Stimulated activated CD8-positive, alpha-beta memory T cell treated with anti-CD3 and anti-CD28 coated beads, Interleukin-2, amount 100 ng/mL, for 1 hour (primary cell): Measurements from ENCODE around the gene CADM2.

Experiments used
- DNase-seq, 2 donors: peaks; one replicate each; pipeline ENCODE4 v3.0.0-alpha.2; 2020; ENCODE audit warnings: low read depth in 2 of 2

Gene CADM2

GRCh38 chr3:85800676-85801075 lies 841.9 kb downstream of the CADM2 start:
- no peak for DNase-seq

GRCh38 chr3:85801955-85802354 lies 843.2 kb downstream of the CADM2 start:
- no peak for DNase-seq

GRCh38 chr3:85808755-85809154 lies 850.0 kb downstream of the CADM2 start:
- no peak for DNase-seq

- DNase-seq = no peak
Measured at GRCh38 chr3:85821130-85821756, 862.5 kb downstream of the CADM2 start.

GRCh38 chr3:85835857-85836440 lies 877.2 kb downstream of the CADM2 start:
- no peak for DNase-seq

- no peak for DNase-seq
Measured at GRCh38 chr3:85837402-85837801, 878.6 kb downstream of the CADM2 start.

GRCh38 chr3:85838921-85839320 lies 880.1 kb downstream of the CADM2 start:
- DNase-seq = no peak

- DNase-seq = no peak
Measured at GRCh38 chr3:85842081-85842480, 883.3 kb downstream of the CADM2 start.

- no peak for DNase-seq
Measured at GRCh38 chr3:85846940-85847339, 888.2 kb downstream of the CADM2 start.

- no peak for DNase-seq
Measured at GRCh38 chr3:85851071-85851470, 892.3 kb downstream of the CADM2 start.

- no peak for DNase-seq
Measured at GRCh38 chr3:85853805-85854204, 895.0 kb downstream of the CADM2 start.

- DNase-seq = no peak
Measured at GRCh38 chr3:85862893-85863455, 904.2 kb downstream of the CADM2 start.

- no peak for DNase-seq
Measured at GRCh38 chr3:85864896-85865295, 906.1 kb downstream of the CADM2 start.

- no peak for DNase-seq
Measured at GRCh38 chr3:85867072-85867471, 908.3 kb downstream of the CADM2 start.

- DNase-seq = no peak
Measured at GRCh38 chr3:85875589-85875988, 916.8 kb downstream of the CADM2 start.

- DNase-seq = no peak
Measured at GRCh38 chr3:85877631-85878030, 918.8 kb downstream of the CADM2 start.

GRCh38 chr3:85881833-85882393 lies 923.1 kb downstream of the CADM2 start:
- DNase-seq = no peak

GRCh38 chr3:85890043-85890555 lies 931.3 kb downstream of the CADM2 start:
- DNase-seq = no peak

- no peak for DNase-seq
Measured at GRCh38 chr3:85903434-85903833, 944.6 kb downstream of the CADM2 start.

- DNase-seq = no peak
Measured at GRCh38 chr3:85912980-85913379, 954.2 kb downstream of the CADM2 start.

- DNase-seq = no peak
Measured at GRCh38 chr3:85922374-85922773, 963.6 kb downstream of the CADM2 start.

GRCh38 chr3:85930718-85931117 lies 971.9 kb downstream of the CADM2 start:
- DNase-seq = no peak

GRCh38 chr3:85933326-85933725 lies 974.5 kb downstream of the CADM2 start:
- DNase-seq = no peak
